GM12878 (cell line): ENCODE results near the gene DENND1A. TPM values are rescaled to one million over a fixed set of nuclear protein-coding genes. Genes with fewer than 3 reads are reported as not detected.

ENCODE experiments used
- ATAC-seq: fragments of 200-7000 bp; cut with Tn5 transposase; 3 replicates; pipeline ENCODE4 v1.9.1; 2020; ENCODE audit warnings: mild to moderate bottlenecking, moderate library complexity
- BruUV-seq: library from RNA; stranded (reverse); fragments of 400-500 nt; replicated peaks from 2 replicates; lab custom pipeline; 2021; lab: Mats Ljungman, UMichigan
- CTCF ChIA-PET: fragments of 300-600 bp; sonication (Branson Sonifier 250); formaldehyde crosslinking; extraction: SDS; loops from one replicate; lab custom pipeline; 2021; ENCODE audit warnings: inconsistent platforms; lab: Yijun Ruan, JAX
- POLR2A ChIA-PET: fragments of 350-600 bp; formaldehyde crosslinking; extraction: SDS; loops from one replicate; lab custom pipeline; 2021; ENCODE audit warnings: inconsistent platforms; lab: Charles Lee
- RAD21 ChIA-PET: fragments of 300-600 bp; sonication (Branson Sonifier 250); formaldehyde crosslinking; loops from one replicate; lab custom pipeline; 2023; ENCODE audit warnings: antibody characterized with exemption; ENCODE audit not compliant: unreplicated experiment; lab: Charles Lee
- SMC1A ChIA-PET: fragments of 300-600 bp; sonication (Branson Sonifier 250); formaldehyde crosslinking; loops from one replicate; lab custom pipeline; 2023; ENCODE audit not compliant: unreplicated experiment, uncharacterized antibody; lab: Charles Lee
- DNase-seq: peaks from one replicate; pipeline ENCODE4 v3.0.0-alpha.2; 2011; ENCODE audit warnings: low read depth, low spot score
- FAIRE-seq: peaks from 3 replicates; lab custom pipeline; 2011; peaks lifted over from hg19 to GRCh38; lab: Jason Lieb, UNC
- H2AFZ ChIP-seq: 2 replicates; pipeline ENCODE4 v1.6.0; 2011; ENCODE audit warnings: low read depth, low read length, control low read depth; ENCODE audit not compliant: control insufficient read depth
- H3K27ac ChIP-seq: 2 replicates; pipeline ENCODE4 v1.5.1; 2011; ENCODE audit warnings: control low read depth; ENCODE audit not compliant: control insufficient read depth, insufficient read depth
- H3K27me3 ChIP-seq, 2 experiments: replicated peaks in 1 of 2; 2 replicates each; pipeline versions ENCODE4 v1.6.0 to v1.6.1; 2011; ENCODE audit warnings: low read length in 1 of 2; ENCODE audit not compliant: control insufficient read depth in 2 of 2, insufficient read depth in 2 of 2
- H3K36me3 ChIP-seq, 2 experiments: 2 replicates each; pipeline ENCODE4 v1.5.1; 2011; ENCODE audit warnings: low read length in 1 of 2; ENCODE audit not compliant: control insufficient read depth in 2 of 2, insufficient read depth in 2 of 2
- H3K4me1 ChIP-seq: 2 replicates; pipeline ENCODE4 v1.6.1; 2011; ENCODE audit warnings: mild to moderate bottlenecking, low read length, moderate library complexity, mixed read lengths; ENCODE audit not compliant: control insufficient read depth, insufficient read depth
- H3K4me2 ChIP-seq: 2 replicates; pipeline ENCODE4 v1.6.0; 2011; ENCODE audit warnings: control low read depth; ENCODE audit not compliant: control insufficient read depth, insufficient read depth
- H3K4me3 ChIP-seq: fragments of 200-600 bp; sonication (generic); 2 replicates; pipeline ENCODE4 v1.5.1; 2016
- H3K79me2 ChIP-seq: 2 replicates; pipeline ENCODE4 v1.6.0; 2011; ENCODE audit warnings: low read length; ENCODE audit not compliant: control insufficient read depth, insufficient read depth
- H3K9ac ChIP-seq: 2 replicates; pipeline ENCODE4 v1.8.0; 2011; ENCODE audit warnings: low read length, control low read depth, mixed read lengths; ENCODE audit not compliant: control insufficient read depth, insufficient read depth
- H3K9me3 ChIP-seq: replicated peaks from 3 replicates; pipeline ENCODE4 v1.5.1; 2011; ENCODE audit warnings: mild to moderate bottlenecking, low read length; ENCODE audit not compliant: control insufficient read depth, insufficient read depth
- H4K20me1 ChIP-seq: 2 replicates; pipeline ENCODE4 v1.6.0; 2011; ENCODE audit not compliant: control insufficient read depth, insufficient read depth
- ATF7 ChIP-seq: fragments of 450-650 bp; IDR thresholded peaks from 2 replicates; pipeline ENCODE4 v1.6.1; 2016; ENCODE audit warnings: low read depth, mild to moderate bottlenecking
- BACH1 ChIP-seq: fragments of 450-650 bp; IDR thresholded peaks from 2 replicates; pipeline ENCODE4 v1.6.1; 2017; ENCODE audit warnings: mild to moderate bottlenecking, borderline replicate concordance
- CREB1 ChIP-seq: IDR thresholded peaks from 2 replicates; pipeline ENCODE4 v1.6.1; 2012; ENCODE audit warnings: low read depth, mild to moderate bottlenecking, inconsistent platforms
- ESRRA ChIP-seq: IDR thresholded peaks from 2 replicates; pipeline ENCODE4 v1.6.1; 2012; ENCODE audit warnings: mild to moderate bottlenecking, low read length, improper control_type of control experiment
- HCFC1 ChIP-seq: fragments of 150-350 bp; IDR thresholded peaks from 2 replicates; pipeline ENCODE4 v1.6.1; 2014; ENCODE audit warnings: low read length
- HDAC2 ChIP-seq: fragments of 200-600 bp; sonication (generic); IDR thresholded peaks from 2 replicates; pipeline ENCODE4 v1.6.1; 2017
- KLF5 ChIP-seq: fragments of 450-650 bp; IDR thresholded peaks from 2 replicates; pipeline ENCODE4 v1.6.1; 2014; ENCODE audit warnings: mild to moderate bottlenecking; ENCODE audit not compliant: partially characterized antibody
- MEF2B ChIP-seq: fragments of 450-650 bp; IDR thresholded peaks from 2 replicates; pipeline ENCODE4 v1.6.1; 2018; ENCODE audit warnings: mild to moderate bottlenecking, moderate library complexity; ENCODE audit not compliant: partially characterized antibody, poor library complexity, severe bottlenecking
- NFYA ChIP-seq: IDR thresholded peaks from 2 replicates; pipeline ENCODE4 v1.6.1; 2011; ENCODE audit warnings: low read depth, mild to moderate bottlenecking, low read length, improper control_type of control experiment, borderline replicate concordance
- NFYB ChIP-seq: IDR thresholded peaks from 2 replicates; pipeline ENCODE4 v1.6.1; 2011; ENCODE audit warnings: low read depth, mild to moderate bottlenecking, low read length, improper control_type of control experiment, moderate library complexity; ENCODE audit not compliant: insufficient read depth
- NRF1 ChIP-seq: conservative IDR thresholded peaks from 2 replicates; pipeline ENCODE4 v1.6.1; 2011; ENCODE audit warnings: mild to moderate bottlenecking, low read depth, low read length, improper control_type of control experiment
- SMAD5 ChIP-seq: IDR thresholded peaks from 2 replicates; pipeline ENCODE4 v1.6.1; 2016; ENCODE audit warnings: antibody characterized with exemption, low read depth
- SMARCA5 ChIP-seq: fragments of 450-650 bp; IDR thresholded peaks from 2 replicates; pipeline ENCODE4 v1.6.1; 2017; ENCODE audit warnings: mild to moderate bottlenecking
- SUZ12 ChIP-seq: fragments of 200-600 bp; sonication (generic); IDR thresholded peaks from one replicate; pipeline ENCODE4 v1.6.1; 2018; ENCODE audit warnings: antibody characterized with exemption, mild to moderate bottlenecking; ENCODE audit not compliant: unreplicated experiment
- ZNF24 ChIP-seq: fragments of 450-650 bp; IDR thresholded peaks from 2 replicates; pipeline ENCODE4 v1.6.1; 2017; ENCODE audit warnings: antibody characterized with exemption, mild to moderate bottlenecking
- WGBS: methylation state at CpG from one replicate; pipeline ENCODE4 v1.1.6; 2016; ENCODE audit warnings: low lambda C conversion rate; ENCODE audit not compliant: insufficient replicate concordance, insufficient coverage; ENCODE audit errors: missing lambda C conversion rate; 5-methylcytosine and 5-hydroxymethylcytosine counted together
- in situ Hi-C: fragments of 300-500 bp; cut with MboI; formaldehyde crosslinking; loops from 9 replicates; pipeline ENCODE4 v1.14.3; 2018; ENCODE audit warnings: mixed read lengths
- intact Hi-C: fragments of 100-400 bp; cut with micrococcal nuclease; formaldehyde crosslinking; loops from one replicate; pipeline ENCODE4 v1.14.2; 2022; ENCODE audit not compliant: unreplicated experiment
- polyA plus RNA-seq, 11 experiments: library from polyadenylated mRNA; depleted of rRNA in 4 of 11; unstranded in 6 of 11; stranded (reverse) in 5 of 11; fragments of >200 nt; fragmentation: Nextera tagmentation in 4 of 11; fragmentation: Illumina TruSeq in 1 of 11; extraction: Ambion mirVana in 4 of 11; extraction: Trizol in 1 of 11; gene quantifications; 1 replicate in 1 of 11; 2 replicates in 10 of 11; pipeline versions ENCODE4 v1.2.1 to v1.2.3, GENCODE V29; 2011 to 2016; ENCODE audit warnings: inconsistent platforms in 2 of 11, missing spikeins in 2 of 11, low read depth in 1 of 11
- total RNA-seq, 4 experiments: library from RNA; depleted of rRNA in 3 of 4; stranded (reverse); fragments of >200 nt in 3 of 4; fragmentation: Illumina TruSeq in 1 of 4; extraction: Trizol in 1 of 4; gene quantifications; 2 replicates each; pipeline versions ENCODE4 v1.2.1 to v1.2.3, GENCODE V29; 2013 to 2021
- TF ChIP-seq, protein P1 (sequence below): fragments of 150-350 bp; IDR thresholded peaks from 2 replicates; pipeline ENCODE4 v1.6.1; 2014; ENCODE audit warnings: mild to moderate bottlenecking, low read depth, low read length
- TF ChIP-seq, protein P2 (sequence below): fragments of 450-650 bp; IDR thresholded peaks from 2 replicates; pipeline ENCODE4 v1.6.1; 2014; ENCODE audit warnings: mild to moderate bottlenecking
- TF ChIP-seq, protein P3 (sequence below), 3 experiments: IDR thresholded peaks in 2 of 3; conservative IDR thresholded peaks in 1 of 3; 2 replicates each; pipeline ENCODE4 v1.5.1; 2011; ENCODE audit warnings: low read depth in 3 of 3, low read length in 3 of 3, mild to moderate bottlenecking in 3 of 3, control low read depth in 2 of 3, moderate library complexity in 2 of 3, inconsistent platforms in 1 of 3, mixed read lengths in 1 of 3; ENCODE audit not compliant: control insufficient read depth in 2 of 3, insufficient read depth in 1 of 3; ENCODE audit errors: extremely low read depth in 1 of 3

Gene DENND1A
- total and polyA plus RNA-seq, 10 of the 15 experiments (the other 5 are each of a cell fraction or from before 2014, with no cell fraction given): 14.1 to 48.6 (median 35.2) TPM

DNA sequence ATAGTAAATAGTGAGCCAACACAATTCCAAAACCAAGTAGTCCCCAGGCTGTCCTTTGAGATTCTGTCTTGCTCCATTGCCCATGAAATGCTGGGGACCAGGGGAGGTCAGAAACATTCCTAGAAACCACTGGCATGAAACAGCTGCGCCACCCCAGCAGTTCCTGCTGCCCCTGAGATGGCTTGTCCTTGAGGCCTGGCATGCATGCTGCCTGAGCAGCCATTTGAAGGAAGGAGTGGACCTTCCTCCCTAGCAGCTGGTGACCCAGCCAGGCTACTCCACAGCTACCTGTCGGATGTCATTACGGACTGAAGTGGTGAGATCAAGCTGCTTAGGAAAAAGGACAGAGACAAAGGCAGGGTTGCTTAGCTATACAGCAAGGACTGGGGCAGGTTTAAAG is 260.6 kb downstream of the DENND1A start (continued):
- TF ChIP-seq, protein P1, sequence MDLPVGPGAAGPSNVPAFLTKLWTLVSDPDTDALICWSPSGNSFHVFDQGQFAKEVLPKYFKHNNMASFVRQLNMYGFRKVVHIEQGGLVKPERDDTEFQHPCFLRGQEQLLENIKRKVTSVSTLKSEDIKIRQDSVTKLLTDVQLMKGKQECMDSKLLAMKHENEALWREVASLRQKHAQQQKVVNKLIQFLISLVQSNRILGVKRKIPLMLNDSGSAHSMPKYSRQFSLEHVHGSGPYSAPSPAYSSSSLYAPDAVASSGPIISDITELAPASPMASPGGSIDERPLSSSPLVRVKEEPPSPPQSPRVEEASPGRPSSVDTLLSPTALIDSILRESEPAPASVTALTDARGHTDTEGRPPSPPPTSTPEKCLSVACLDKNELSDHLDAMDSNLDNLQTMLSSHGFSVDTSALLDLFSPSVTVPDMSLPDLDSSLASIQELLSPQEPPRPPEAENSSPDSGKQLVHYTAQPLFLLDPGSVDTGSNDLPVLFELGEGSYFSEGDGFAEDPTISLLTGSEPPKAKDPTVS: no peak
- no peak for TF ChIP-seq SMAD5

DNA sequence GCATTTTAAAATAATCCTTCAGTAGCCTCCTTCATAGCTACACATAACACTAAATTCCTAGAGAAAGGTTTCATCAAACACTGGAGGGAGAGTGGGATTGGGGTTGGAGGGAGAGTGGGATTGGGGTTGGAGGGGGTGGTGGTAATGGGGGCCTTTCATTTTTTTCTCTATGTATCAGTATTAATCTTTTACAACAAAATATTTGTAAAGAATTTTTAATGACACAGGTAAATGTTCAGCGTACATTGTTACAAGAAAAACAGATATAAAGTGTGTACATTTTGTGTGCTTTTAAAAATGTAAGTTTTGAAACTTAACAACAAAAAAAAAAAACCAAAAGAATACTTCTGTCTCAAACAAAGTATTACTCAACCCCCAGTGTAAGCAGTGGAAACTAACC is 266.4 kb downstream of the DENND1A start:
- H3K79me2 ChIP-seq: no peaks in the 10 kb centered on the region
- no peaks in the 10 kb centered on the region for H4K20me1 ChIP-seq
- POLR2A ChIA-PET: interaction anchor here (0.7 to 1.0 kb wide), 2 partner anchors 21 to 194 kb away, joined by 3 read pairs; no protein-coding TSS in a partner anchor
- no peak overlapping the region for H2AFZ ChIP-seq
- SMC1A ChIA-PET: interaction anchor here (0.9 to 1.3 kb wide), 2 partner anchors 16 to 21 kb away, joined by 4 to 5 read pairs; no protein-coding TSS in a partner anchor
- H3K4me1 ChIP-seq: no peaks in the 10 kb centered on the region
- no peak overlapping the region for H3K4me3 ChIP-seq
- peaks cover 0 to 1% of the 10 kb centered on the region in 2 experiments; a peak in 2 of 4 replicates for H3K36me3 ChIP-seq
- CTCF ChIA-PET: no interaction called here
- intact Hi-C loops: no loop called here
- H3K27ac ChIP-seq: no peak overlapping the region
- FAIRE-seq (no peak), ATAC-seq (no peak), DNase-seq (no peak)
- H3K9me3 ChIP-seq: peaks cover 20% of the 10 kb centered on the region
- no peaks in the 10 kb centered on the region for H3K27me3 ChIP-seq
- RAD21 ChIA-PET: interaction anchor here (0.6 to 3.1 kb wide), 3 partner anchors 25 to 377 kb away, joined by 3 to 15 read pairs (median 4); no protein-coding TSS in a partner anchor
- BruUV-seq: no TSS peak
- H3K4me2 ChIP-seq: no peak overlapping the region
- TF ChIP-seq ESRRA: no peak
- TF ChIP-seq SUZ12: no peak
- no peak for TF ChIP-seq SMARCA5
- no peak for TF ChIP-seq MEF2B
- TF ChIP-seq NRF1: no peak
- TF ChIP-seq, protein P2, sequence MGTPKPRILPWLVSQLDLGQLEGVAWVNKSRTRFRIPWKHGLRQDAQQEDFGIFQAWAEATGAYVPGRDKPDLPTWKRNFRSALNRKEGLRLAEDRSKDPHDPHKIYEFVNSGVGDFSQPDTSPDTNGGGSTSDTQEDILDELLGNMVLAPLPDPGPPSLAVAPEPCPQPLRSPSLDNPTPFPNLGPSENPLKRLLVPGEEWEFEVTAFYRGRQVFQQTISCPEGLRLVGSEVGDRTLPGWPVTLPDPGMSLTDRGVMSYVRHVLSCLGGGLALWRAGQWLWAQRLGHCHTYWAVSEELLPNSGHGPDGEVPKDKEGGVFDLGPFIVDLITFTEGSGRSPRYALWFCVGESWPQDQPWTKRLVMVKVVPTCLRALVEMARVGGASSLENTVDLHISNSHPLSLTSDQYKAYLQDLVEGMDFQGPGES: no peak
- TF ChIP-seq ATF7: no peak
- no peak for TF ChIP-seq NFYB
- TF ChIP-seq, protein P3, sequence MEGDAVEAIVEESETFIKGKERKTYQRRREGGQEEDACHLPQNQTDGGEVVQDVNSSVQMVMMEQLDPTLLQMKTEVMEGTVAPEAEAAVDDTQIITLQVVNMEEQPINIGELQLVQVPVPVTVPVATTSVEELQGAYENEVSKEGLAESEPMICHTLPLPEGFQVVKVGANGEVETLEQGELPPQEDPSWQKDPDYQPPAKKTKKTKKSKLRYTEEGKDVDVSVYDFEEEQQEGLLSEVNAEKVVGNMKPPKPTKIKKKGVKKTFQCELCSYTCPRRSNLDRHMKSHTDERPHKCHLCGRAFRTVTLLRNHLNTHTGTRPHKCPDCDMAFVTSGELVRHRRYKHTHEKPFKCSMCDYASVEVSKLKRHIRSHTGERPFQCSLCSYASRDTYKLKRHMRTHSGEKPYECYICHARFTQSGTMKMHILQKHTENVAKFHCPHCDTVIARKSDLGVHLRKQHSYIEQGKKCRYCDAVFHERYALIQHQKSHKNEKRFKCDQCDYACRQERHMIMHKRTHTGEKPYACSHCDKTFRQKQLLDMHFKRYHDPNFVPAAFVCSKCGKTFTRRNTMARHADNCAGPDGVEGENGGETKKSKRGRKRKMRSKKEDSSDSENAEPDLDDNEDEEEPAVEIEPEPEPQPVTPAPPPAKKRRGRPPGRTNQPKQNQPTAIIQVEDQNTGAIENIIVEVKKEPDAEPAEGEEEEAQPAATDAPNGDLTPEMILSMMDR (IDR thresholded peaks at IDR 0.05 in 2 of 3, conservative IDR thresholded peaks at IDR 0.05 in 1 of 3; ENCODE audit: control insufficient read depth in 2 of 3, extremely low read depth in 1 of 3, insufficient read depth in 1 of 3, low read depth in 3 of 3, low read length in 3 of 3): no peak
- TF ChIP-seq HCFC1: no peak
- no peak for TF ChIP-seq ZNF24
- TF ChIP-seq KLF5: no peak
- no peak for TF ChIP-seq CREB1
- TF ChIP-seq HDAC2: no peak
- TF ChIP-seq BACH1: no peak
- no peak for TF ChIP-seq NFYA
- 100% methylated on average over 1 of the region's 1 CpG for WGBS
- in situ Hi-C loops: no loop called here
- no peak overlapping the region for H3K9ac ChIP-seq
